Measurements from ENCODE around the gene POU2F3. TPM values are rescaled to one million over a fixed set of nuclear protein-coding genes. Genes with fewer than 3 reads are reported as not detected.

Gene POU2F3
- total RNA-seq, 4 donors from 2014 or later: not detected

- Histone ChIP-seq H3K4me1 (peaks cover 11 to 28% of the 10 kb centered on the region in 2 donors), H3K9me3 (no peaks in the 10 kb centered on the region), H3K4me3 (no peak overlapping the region), H3K27me3 (no peaks in the 10 kb centered on the region), H3K27ac (peak overlapping the region in 3 of 4 donors; percentile 24 to 73 (median 61)), H3K36me3 (no peaks in the 10 kb centered on the region)
- TF ChIP-seq POLR2A (IDR thresholded peaks at IDR 0.05) (no peak), CTCF (IDR thresholded peaks at IDR 0.05 in 4 of 5, conservative IDR thresholded peaks at IDR 0.05 in 1 of 5) (no peak)
- intact Hi-C loops (cut with DNase I; ENCODE audit: low total_unique reads): no loop called here
- DNase-seq (no peak), ATAC-seq (no peak)
- in situ Hi-C loops (cut with MboI; ENCODE audit: low sequenced_read_pairs in 4 of 4): no loop called here
Measured at GRCh38 chr11:120216426-120217102, 23.4 kb upstream of the POU2F3 start.

DNA sequence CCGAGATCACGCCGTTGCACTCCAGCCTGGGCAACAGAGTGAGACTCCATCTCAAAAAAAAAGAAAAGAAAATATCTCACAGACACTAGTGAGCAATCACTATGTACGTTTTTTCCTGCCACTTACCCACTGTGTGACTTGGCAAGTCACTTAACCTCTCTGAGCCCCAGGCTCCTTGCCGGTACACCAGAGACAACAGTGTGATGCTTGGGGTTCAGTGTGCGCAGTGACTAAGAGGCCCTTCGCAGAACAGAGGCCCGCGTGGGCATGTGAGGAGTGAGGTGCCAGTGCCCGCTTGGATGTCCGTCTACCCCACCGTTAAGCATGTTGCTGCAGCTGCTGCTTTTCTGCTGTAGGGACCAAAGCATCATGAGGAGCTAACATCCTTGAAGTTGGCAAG is 22.4 kb upstream of the POU2F3 start:
- Histone ChIP-seq H3K9me3 (no peaks in the 10 kb centered on the region), H3K4me1 (peaks cover 11 to 28% of the 10 kb centered on the region in 2 donors), H3K4me3 (no peak overlapping the region), H3K27ac (peak overlapping the region in 3 of 4 donors; percentile 27 to 73 (median 54)), H3K36me3 (no peaks in the 10 kb centered on the region), H3K27me3 (no peaks in the 10 kb centered on the region)
- no peak for DNase-seq
- intact Hi-C loops (cut with DNase I; ENCODE audit: low total_unique reads) (no loop called here), in situ Hi-C loops (cut with MboI; ENCODE audit: low sequenced_read_pairs in 4 of 4) (no loop called here)
- TF ChIP-seq POLR2A (IDR thresholded peaks at IDR 0.05): no peak
- TF ChIP-seq CTCF (IDR thresholded peaks at IDR 0.05 in 4 of 5, conservative IDR thresholded peaks at IDR 0.05 in 1 of 5): no peak
- ATAC-seq: no peak

DNA sequence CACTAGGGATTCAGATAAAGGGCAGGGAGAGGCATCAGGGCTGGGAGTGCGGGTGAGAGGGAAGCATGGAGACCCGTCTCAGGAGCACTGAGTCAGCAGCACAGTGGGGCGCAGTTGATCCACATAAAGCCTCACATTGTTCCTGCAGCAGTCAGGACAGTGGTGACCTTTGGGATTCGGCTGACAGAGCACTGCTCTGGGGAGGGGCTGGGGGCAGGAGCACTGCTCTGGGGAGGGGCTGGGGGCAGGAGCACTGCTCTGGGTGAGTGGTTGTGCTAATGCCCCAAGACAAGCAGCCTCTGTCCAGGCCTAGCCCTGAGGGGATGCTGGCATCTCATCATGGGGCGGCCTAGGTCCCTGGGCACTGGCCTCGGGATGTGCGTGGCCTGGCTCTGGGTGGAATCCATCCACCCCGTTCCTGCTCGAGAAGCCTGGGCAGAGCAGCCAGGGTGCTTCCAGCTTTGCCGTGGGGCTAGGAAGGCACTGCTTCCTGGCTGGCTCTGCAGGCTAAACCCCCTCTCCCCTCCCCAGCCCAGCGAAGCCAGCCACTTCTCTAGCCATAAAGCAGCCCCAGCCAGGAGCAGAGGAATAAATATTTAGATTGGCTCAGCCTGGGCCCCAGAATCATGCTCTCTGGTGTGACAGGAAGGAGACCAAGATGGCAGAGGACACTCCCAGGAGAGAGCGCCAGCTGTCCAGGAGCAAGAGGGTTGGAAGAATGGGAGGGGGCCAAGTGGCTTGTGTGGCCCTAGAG is 21.8 kb upstream of the POU2F3 start:
- no peak overlapping the region for H3K4me3 ChIP-seq
- in situ Hi-C loops (cut with MboI; ENCODE audit: low sequenced_read_pairs in 4 of 4): no loop called here
- H3K27ac ChIP-seq: peak overlapping the region; percentile 7 to 73 (median 72)
- intact Hi-C loops (cut with DNase I; ENCODE audit: low total_unique reads): no loop called here
- ATAC-seq (no peak), DNase-seq (no peak)
- H3K36me3 ChIP-seq: no peaks in the 10 kb centered on the region
- peaks cover 11 to 28% of the 10 kb centered on the region in 2 donors for H3K4me1 ChIP-seq
- no peaks in the 10 kb centered on the region for H3K9me3 ChIP-seq
- H3K27me3 ChIP-seq: no peaks in the 10 kb centered on the region
- TF ChIP-seq CTCF (IDR thresholded peaks at IDR 0.05 in 4 of 5, conservative IDR thresholded peaks at IDR 0.05 in 1 of 5) (no peak), POLR2A (IDR thresholded peaks at IDR 0.05) (no peak)

- in situ Hi-C loops (cut with MboI; ENCODE audit: low sequenced_read_pairs in 4 of 4): no loop called here
- peak overlapping the region; percentile 7 to 73 (median 72) for H3K27ac ChIP-seq
- no peaks in the 10 kb centered on the region for H3K27me3 ChIP-seq
- H3K4me3 ChIP-seq: no peak overlapping the region
- ATAC-seq: no peak
- DNase-seq: no peak
- intact Hi-C loops (cut with DNase I; ENCODE audit: low total_unique reads): no loop called here
- no peaks in the 10 kb centered on the region for H3K36me3 ChIP-seq
- H3K4me1 ChIP-seq: peaks cover 11 to 31% of the 10 kb centered on the region in 2 donors
- no peaks in the 10 kb centered on the region for H3K9me3 ChIP-seq
- TF ChIP-seq POLR2A (IDR thresholded peaks at IDR 0.05) (no peak), CTCF (IDR thresholded peaks at IDR 0.05 in 4 of 5, conservative IDR thresholded peaks at IDR 0.05 in 1 of 5) (no peak)
Measured at GRCh38 chr11:120218695-120219033, 21.3 kb upstream of the POU2F3 start.

All from gastrocnemius medialis (tissue), 4 donors.